GM19468 (cell line): ENCODE results near the gene CROCC2.

Experiments
- ATAC-seq: cut with Tn5 transposase; IDR thresholded peaks from one replicate; pipeline ENCODE4 v1.9.1; 2021; ENCODE audit warnings: mild to moderate bottlenecking, moderate library complexity, moderate number of reproducible peaks; ENCODE audit not compliant: unreplicated experiment; ENCODE audit errors: extremely low read depth

Gene CROCC2

GRCh38 chr2:240953426-240954410 is 47.6 kb downstream of the CROCC2 start:
- no peak for ATAC-seq

DNA sequence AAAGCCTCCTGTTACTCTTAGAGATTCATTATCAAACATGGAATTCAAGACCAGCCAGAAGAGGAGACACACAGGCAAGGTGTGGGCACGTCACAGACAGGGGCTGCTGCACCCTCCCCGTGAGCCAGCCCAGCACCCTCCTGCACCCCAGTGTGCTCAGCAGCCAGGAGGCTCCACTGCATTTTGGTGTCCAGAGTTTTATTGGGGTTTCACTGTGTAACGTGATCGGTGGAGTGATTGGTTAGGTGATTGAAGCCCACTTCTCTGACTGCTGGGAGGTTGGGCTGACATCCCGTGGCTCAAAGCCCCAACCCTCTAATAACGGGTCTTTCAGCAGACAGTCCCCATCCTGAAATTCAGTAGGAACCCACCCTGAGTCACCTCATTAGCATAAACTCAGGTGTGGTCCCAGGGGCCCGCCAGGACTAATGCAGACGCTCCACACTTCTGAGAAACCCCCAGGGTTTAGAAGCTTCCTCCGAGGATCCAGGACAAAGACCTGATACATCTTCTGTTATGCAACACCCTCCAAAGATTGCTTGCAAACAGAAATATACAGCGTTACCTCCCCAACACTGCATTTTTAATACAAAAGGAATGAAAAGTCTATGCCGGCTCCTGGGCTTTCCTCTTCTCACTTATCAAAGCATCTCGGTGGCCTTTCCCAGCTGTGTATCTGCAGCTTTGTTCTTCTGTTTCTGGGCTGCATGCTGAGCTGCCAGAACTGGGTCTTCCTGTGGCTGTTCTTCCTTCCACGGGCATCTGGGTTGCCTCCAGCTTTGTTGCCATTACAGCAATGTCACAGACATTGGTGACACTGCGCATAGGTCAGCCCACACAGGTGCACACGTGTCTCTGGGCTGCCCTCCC is 48.5 kb downstream of the CROCC2 start:
- ATAC-seq = no peak

GRCh38 chr2:240955306-240956170 is 49.4 kb downstream of the CROCC2 start:
- ATAC-seq = no peak

DNA sequence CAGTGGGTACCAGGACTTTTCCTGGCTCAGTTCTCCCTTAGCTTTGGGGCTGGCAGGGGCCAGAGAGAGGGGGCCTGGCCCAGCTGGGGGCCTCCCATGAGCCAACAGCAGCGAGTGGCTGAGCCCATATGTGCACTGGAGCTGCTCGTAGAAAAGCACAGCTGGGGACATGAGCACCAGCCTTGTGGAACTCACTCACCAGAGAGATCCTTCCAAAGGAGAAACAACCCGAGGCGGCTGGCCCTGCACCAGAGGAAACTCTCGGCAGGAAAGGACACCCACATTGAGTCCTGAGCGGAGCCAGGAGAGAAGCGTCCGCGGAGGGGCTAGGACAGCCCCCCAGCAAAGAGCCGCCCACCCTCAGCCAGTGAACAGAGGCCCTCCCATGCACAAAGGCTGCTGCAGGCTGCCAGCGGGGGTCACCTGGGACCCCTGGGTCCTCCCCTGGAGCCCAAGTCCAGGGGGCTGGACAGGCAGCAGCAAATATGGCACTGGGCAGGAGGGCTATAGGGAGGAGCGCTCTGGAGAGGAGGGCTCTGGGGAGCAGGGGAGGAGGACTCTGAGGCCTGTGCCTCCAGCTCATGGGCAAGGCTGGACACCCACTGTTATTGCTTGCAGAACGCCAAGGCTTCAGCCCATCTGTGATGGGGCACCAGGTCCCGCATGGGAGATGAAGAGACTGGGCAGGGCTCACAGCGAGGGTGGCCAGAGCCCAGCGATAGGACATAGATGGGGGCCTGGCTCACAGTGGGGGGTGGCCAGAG is 50.2 kb downstream of the CROCC2 start:
- no peak for ATAC-seq

- ATAC-seq = no peak
Measured at GRCh38 chr2:240956935-240957655, 51.0 kb downstream of the CROCC2 start.

GRCh38 chr2:240957656-240958365 is 51.7 kb downstream of the CROCC2 start:
- ATAC-seq = no peak

DNA sequence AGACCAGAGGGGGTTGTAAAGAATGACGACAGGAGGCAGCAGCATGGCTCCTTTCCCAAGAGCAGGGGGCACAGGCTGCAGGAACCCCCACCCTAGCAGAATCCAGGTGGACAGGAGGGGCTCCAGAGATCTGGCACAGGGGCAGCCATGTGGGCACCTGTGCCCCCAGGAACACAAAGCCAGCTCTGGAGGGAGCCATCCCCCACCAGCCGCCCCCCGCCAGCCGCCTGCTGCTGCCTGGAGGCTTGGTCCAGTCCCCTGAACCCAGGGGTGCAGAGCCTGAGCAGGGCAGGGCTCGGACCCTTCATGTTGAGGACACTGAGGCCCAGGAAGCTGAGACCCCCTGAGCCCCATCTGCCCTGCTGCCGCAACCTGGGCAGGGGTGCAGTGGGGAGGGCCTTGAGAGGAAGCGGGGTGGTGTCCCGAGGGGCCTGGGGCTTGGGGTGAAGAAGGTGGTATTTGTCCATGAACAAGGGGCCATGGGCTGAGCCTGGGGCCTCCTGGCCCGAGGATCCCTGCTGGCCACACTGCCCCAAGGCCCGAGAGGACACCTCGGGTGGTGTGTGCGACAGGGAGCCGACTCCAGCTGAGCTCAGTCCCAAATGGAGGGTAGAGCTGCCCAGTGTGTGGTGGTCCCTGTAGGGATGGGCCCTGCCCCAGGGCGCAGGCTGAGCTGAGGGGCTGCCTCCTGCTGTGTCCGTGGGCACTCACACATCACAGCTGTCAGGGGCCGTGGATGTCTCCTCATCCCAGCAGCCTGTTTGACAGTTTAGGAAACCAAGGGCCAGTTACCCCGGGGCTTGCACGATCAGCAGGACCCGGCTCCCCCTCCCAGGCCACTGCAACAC is 52.5 kb downstream of the CROCC2 start:
- no peak for ATAC-seq

GRCh38 chr2:240959214-240959940 is 53.2 kb downstream of the CROCC2 start:
- ATAC-seq = no peak

GRCh38 chr2:240959941-240960308 is 53.8 kb downstream of the CROCC2 start:
- no peak for ATAC-seq

DNA sequence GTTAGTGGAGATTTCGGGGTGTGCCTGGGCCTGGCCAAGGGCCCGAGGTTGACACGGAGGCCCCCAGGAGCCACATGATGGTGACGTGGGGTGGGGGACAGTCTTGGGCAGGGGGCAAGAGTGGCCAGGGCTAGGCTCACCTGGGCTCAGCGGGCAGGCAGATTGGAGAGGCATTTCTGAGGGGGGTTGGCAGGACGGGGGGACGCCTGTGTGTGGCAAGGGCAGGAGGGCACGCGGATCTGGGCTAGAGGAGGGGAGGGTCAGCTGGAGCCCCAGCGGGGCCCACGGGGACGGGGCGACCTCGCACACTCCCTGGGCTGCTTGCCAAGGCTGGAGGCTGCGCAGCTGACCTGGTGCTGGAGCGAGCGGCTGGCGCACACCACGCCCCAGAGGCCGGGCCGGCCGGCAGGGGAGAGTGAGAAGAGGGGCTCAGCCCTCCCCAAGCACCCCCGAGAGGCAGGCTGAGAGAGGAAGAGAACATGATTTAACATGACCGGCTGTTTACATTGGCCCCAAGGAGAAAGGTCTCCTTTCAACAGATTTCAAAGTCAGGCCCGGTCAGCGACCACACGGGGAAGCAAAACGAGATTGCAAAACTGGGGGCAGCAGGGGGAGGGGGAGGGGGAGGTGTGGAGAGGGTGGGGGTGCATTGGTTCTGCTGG is 54.3 kb downstream of the CROCC2 start:
- ATAC-seq = no peak

GRCh38 chr2:240960971-240961876 is 55.1 kb downstream of the CROCC2 start:
- ATAC-seq = no peak

DNA sequence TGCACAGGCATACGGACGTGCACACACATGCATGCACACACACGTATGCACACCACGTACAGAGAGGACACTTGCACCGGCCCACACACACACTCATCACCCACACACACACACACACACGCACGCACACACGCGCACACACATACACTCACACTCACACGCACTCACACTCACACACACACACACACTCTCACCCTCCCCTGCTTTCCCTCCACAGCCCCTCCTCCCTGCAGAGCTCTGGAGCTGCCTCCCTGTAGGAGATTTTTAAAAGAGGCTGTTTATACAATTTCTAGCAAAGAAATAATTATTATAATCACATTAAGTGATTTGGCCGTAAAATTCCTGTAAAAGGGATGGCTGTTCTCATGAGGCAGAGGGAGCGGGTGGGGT is 55.8 kb downstream of the CROCC2 start:
- ATAC-seq = no peak

DNA sequence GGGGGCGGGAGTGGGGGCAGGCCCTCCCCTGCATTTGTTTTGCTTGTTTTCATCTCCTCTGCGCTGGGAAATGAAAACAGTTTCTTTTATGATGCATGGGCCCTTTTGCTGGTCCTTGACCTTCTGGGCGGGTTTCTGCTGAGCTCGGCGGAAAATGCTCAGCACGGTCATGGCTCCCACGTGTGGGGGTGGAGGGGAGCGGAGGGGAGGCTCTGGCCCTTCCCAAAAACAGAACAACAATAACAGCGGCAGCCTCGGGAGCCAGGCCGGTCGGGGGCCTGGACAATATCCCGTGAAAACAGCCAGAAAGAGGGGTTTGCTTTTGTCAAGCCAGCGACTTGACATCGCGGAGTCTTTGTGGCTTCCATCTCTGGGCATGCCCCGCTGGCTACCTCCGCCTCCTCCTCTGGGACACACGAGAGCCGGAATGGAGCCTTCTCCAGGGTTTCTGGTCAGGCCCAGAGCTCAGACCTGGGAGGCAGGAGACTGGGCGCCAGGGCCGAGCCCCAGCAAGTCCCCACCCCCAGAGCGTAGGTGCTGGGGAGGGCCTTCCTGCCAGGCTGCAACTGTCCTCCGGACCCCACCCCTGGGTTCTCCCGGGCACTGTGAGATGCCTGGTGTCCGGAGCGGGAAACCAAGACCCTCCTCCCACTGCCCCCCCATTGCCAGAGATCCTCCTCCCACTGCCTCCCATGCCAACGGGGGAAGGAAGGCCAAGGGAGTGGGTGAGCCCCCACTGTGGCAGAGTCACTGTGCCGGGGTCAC is 56.3 kb downstream of the CROCC2 start:
- ATAC-seq = no peak

DNA sequence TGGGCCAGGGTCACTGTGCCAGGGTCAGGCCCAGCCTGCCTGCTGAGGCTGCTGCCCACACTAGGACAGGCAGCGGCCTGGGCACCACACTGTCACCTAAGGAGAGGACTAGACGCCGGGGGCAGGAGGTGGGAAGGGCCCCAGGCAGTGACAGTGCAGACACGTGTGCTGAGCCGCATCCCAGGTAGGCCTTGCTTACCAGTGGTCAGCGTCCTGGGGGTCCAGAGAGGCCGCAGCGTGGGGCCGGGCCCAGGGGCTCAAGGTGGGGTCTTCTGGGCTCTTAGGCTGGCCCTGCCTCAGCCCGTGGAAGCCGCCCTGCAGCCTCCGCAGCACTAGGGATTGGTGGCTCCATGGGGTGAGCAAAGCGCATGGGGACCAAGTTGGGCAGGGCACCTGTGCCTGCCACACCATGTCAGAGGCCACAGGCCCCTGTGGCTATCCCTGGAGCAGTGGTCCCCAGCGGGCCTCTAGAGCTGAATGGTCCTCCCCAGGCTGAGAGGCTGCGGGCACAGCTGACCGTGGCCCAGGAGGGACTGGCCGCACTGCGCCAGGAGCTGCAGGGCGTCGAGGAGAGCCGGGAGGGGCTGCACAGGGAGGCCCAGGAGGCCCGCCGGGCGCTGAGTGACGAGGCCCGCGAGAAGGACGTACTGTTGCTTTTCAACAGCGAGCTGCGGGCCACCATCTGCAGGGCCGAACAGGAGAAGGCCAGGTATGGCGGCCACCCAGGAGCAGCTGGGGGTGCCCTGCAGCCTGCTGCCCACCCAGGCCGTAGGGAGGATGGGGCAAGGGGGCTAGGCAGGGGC is 57.1 kb downstream of the CROCC2 start:
- ATAC-seq = no peak
